22Rv1 (cell line): ENCODE results near the gene SSR4.

Experiments
- H3K27ac ChIP-seq: fragments of 450-650 bp; 2 replicates; pipeline ENCODE4 v1.5.1; 2017
- ZFX ChIP-seq: fragments of 450-650 bp; IDR thresholded peaks from 2 replicates; pipeline ENCODE4 v1.6.1; 2017; ENCODE audit warnings: antibody characterized with exemption, borderline replicate concordance
- TF ChIP-seq, protein P1 (sequence below): fragments of 450-650 bp; IDR thresholded peaks from 2 replicates; pipeline ENCODE4 v1.5.1; 2017; ENCODE audit warnings: mild to moderate bottlenecking

The SSR4 gene

DNA sequence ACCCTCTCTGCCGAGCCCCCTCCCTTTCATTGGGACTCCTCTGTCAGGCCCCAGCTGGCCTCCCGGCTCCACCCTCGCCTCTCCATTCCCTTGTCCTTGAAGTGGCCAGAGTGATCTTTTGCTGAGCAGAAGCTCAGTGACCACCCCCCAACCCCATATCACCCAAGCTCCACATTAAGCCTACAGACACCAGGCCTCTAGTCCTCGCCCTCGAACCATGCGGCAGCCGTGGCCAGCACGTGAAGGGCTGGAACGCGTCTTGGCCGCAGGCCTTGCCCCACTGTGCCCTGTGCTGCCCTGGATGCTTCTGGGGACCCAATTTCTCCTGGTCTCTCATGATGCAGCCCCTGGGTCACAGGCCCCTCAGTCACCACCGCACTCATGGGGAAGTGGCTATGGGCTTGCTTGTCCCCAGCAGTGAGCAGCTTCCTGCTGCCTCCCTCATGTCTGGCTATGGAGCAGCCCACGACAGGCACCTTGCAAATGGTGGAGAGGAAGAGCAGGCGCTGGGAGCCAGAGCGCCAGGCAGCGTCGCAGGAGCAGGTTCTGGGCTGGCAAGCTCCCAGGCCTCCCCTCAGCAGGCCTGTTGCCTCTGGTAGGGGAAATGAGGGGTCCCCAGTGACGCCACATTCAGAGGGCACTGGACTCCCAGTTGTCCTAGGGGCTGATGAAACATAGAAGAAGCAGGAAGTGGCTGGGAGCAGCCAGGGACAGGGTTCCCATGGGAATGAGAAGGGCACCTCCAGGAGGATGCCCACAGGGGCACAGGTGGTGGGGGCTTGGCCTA is 14.4 kb upstream of the SSR4 start:
- peak overlapping the region; percentile 66; the same call in 1 of the 2 replicates for H3K27ac ChIP-seq
- TF ChIP-seq ZFX: no peak
- TF ChIP-seq, protein P1, sequence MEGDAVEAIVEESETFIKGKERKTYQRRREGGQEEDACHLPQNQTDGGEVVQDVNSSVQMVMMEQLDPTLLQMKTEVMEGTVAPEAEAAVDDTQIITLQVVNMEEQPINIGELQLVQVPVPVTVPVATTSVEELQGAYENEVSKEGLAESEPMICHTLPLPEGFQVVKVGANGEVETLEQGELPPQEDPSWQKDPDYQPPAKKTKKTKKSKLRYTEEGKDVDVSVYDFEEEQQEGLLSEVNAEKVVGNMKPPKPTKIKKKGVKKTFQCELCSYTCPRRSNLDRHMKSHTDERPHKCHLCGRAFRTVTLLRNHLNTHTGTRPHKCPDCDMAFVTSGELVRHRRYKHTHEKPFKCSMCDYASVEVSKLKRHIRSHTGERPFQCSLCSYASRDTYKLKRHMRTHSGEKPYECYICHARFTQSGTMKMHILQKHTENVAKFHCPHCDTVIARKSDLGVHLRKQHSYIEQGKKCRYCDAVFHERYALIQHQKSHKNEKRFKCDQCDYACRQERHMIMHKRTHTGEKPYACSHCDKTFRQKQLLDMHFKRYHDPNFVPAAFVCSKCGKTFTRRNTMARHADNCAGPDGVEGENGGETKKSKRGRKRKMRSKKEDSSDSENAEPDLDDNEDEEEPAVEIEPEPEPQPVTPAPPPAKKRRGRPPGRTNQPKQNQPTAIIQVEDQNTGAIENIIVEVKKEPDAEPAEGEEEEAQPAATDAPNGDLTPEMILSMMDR: no peak

DNA sequence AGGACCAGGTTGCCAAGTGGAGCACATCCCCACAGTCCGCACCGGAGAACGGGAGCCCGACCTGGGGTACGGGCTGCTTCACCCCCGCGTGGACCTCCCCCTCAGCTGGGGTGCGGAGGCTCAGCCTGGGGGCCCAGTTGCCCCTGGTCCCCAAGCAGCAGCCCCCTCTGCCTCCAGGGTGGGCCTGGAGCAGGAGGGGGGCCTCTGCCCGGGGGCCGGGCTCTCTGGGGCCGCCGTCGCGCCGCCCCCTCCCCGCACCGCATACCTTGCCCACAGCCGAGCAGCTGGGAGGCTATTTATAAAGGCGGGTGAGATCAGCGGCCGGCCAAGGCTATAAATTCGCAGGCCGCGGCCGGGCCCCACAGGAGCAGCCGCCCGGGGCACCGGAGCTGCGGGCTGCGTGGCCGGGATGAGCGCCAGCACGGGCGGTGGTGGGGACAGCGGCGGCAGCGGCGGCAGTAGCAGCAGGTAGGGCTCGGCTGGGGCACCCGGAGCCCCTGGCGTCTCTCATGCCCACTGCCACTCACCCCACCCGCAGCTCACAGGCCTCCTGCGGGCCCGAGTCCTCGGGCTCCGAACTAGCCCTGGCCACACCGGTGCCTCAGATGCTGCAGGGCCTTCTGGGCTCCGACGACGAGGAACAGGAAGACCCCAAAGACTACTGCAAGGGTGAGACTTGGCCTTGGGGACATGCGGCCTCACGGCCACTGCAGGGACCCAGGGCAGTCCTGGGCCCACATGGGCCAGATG is 13.6 kb upstream of the SSR4 start, which contains the start of gene SRPK3:
Gene SRPK3 (plus strand): TSS at position 364 of the 750 bp plus-strand sequence. CDS start 46 bp downstream, at position 410.
- H3K27ac ChIP-seq: peak within 1 kb of the TSS; percentile 66
- no peak for TF ChIP-seq ZFX
- TF ChIP-seq, protein P1: no peak

DNA sequence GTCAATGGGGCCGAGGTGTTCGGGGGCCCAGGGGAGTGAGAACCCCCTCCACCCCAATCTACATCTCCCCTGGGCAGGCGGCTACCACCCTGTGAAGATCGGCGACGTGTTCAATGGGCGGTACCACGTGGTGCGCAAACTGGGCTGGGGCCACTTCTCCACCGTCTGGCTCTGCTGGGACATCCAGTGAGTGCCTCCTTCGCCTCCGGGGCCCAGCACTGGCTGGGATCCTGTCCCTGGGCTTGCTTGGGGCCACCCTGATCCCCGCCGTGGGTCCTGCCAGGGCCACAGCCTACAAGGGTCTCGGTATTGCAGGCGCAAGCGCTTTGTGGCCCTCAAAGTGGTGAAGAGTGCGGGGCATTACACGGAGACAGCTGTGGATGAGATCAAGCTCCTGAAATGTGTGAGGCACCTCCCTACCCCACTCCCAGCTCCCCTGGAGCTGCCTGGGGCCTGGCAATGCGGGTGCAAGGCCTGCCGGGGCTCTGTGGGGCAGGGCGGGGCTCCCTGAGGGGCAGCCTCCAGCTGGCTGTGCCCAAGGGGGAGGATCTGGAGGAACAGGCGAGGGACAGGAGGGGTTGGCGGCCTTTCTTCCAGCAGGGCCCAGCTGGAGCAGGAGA is 12.9 kb upstream of the SSR4 start:
- TF ChIP-seq, protein P1: no peak
- no peak for TF ChIP-seq ZFX
- peak overlapping the region; percentile 66 for H3K27ac ChIP-seq

DNA sequence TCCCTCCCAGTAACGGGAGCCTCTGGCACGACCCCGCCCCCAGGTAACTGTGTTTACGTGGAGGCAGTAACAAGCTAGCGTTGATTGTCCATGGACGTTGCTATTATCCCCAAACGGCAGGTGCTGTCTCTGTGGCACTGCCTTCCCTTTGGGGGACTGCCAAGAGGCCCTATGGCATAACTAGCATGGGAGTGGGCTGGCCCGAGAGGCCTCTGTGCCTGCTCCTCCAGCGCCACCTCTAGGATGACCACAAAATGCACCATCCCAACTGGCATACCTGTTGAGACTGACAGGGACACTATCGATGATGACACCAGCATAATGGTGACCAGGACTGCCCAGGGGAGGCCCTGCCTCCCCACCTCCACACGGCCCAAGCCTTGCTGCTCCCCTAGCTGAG is 12.2 kb upstream of the SSR4 start:
- no peak for TF ChIP-seq ZFX
- TF ChIP-seq, protein P1: 0 out of 2 replicates have a peak, but pooled peaks have one; percentile 18

DNA sequence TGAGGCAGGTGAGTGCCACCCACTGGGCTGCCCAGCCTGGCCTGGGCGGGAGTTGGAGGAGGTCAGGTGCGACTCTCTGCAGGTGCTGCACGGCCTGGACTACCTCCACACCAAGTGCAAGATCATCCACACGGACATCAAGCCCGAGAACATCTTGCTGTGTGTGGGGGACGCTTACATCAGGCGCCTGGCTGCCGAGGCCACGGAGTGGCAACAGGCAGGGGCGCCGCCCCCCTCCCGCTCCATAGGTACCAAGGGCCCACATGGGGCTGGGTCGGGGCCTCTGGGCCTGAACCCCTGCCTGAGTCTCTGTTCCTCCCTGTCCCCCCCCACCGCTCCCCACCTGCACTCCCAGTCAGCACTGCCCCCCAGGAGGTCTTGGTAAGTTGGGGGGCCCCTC is 11.6 kb upstream of the SSR4 start:
- TF ChIP-seq ZFX: no peak
- TF ChIP-seq, protein P1: no peak

More for the DNA sequence above, 12.2 kb upstream of the SSR4 start:
- peak overlapping the region; percentile 66 for H3K27ac ChIP-seq

DNA sequence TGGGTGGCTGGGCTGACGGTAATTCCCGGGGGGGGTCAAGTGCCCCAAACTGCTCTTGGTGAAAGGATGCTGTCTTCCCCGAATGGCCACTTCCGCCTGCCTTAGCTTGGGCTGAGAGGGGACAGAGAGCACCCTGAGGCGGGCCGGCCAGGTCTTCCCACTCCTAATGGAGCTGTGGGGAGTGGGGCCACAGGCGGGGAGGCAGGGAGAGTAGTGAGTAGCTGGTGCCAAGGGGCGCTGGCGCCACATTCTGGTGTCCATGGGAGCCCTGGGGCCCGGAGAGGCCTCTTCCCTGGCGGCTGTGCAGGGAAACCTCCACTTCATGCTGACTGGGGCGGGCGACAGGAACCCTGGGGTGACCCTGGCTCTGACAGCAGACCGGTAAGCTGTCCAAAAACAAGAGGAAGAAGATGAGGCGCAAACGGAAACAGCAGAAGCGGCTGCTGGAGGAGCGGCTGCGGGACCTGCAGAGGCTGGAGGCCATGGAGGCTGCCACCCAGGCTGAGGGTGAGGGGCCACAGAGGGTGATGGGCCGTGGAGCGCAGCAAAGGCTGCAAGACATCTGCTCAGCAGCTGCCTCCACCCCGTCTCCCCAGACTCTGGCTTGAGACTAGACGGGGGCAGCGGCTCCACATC is 11.0 kb upstream of the SSR4 start:
- TF ChIP-seq ZFX: no peak
- TF ChIP-seq, protein P1: no peak
- no peak overlapping the region for H3K27ac ChIP-seq

More for the DNA sequence above, 11.6 kb upstream of the SSR4 start:
- H3K27ac ChIP-seq: no peak overlapping the region
